ENCODE results near the gene FOXK2. TPM values are rescaled to one million over a fixed set of nuclear protein-coding genes. Genes with fewer than 3 reads are reported as not detected.

FOXK2 gene
- total and polyA plus RNA-seq, 2 of the 8 experiments (the other 6 are each of a cell fraction or from before 2014, with no cell fraction given) = 34.7 to 64.9 TPM

DNA sequence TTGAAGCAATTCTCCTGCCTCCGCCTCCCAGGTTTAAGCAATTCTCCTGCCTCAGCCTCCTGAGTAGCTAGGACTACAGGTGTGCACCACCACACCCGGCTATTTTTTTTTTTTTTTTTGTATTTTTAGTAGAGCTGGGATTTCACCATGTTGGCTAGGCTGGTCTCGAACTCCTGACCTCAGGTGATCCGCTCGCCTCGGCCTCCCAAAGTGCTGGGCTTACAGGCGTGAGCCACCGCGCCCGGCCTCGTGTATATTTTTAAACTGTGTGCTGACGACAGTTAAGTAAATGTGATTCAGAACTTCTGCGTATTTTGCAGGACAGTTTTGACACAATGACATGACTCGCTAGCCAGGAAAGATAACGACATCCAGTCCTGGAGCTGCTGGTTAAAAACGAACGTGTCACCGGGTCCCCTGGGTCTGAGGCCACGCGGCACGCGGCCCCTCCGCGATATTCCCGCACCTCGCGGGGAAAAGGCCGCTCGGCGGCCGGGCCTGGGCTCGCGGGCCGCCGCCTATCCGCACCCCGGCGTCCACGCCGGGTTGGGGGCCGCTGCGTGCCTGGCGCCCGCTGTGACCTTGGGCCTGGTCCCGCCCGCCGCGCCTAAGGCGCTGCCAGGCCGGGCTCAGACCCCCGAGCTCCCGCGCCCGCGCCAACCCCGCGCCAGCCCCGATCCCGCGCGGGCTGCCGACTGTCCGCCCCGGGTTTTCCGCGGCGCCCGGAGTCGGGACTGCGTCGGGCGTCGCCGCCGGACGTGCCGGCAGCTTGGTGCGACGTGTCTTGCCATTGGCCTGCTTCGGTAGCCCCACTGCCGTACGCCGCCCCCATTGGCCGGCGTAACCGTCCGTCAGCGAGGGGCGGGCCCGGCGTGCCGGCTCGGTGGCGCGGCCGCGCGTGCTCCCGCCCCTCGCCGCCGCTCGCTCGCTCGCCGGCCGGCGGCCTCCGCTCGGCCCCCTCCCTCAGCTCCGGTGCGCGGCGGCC, at the start of gene FOXK2 (continued):
- TF ChIP-seq, protein P1, sequence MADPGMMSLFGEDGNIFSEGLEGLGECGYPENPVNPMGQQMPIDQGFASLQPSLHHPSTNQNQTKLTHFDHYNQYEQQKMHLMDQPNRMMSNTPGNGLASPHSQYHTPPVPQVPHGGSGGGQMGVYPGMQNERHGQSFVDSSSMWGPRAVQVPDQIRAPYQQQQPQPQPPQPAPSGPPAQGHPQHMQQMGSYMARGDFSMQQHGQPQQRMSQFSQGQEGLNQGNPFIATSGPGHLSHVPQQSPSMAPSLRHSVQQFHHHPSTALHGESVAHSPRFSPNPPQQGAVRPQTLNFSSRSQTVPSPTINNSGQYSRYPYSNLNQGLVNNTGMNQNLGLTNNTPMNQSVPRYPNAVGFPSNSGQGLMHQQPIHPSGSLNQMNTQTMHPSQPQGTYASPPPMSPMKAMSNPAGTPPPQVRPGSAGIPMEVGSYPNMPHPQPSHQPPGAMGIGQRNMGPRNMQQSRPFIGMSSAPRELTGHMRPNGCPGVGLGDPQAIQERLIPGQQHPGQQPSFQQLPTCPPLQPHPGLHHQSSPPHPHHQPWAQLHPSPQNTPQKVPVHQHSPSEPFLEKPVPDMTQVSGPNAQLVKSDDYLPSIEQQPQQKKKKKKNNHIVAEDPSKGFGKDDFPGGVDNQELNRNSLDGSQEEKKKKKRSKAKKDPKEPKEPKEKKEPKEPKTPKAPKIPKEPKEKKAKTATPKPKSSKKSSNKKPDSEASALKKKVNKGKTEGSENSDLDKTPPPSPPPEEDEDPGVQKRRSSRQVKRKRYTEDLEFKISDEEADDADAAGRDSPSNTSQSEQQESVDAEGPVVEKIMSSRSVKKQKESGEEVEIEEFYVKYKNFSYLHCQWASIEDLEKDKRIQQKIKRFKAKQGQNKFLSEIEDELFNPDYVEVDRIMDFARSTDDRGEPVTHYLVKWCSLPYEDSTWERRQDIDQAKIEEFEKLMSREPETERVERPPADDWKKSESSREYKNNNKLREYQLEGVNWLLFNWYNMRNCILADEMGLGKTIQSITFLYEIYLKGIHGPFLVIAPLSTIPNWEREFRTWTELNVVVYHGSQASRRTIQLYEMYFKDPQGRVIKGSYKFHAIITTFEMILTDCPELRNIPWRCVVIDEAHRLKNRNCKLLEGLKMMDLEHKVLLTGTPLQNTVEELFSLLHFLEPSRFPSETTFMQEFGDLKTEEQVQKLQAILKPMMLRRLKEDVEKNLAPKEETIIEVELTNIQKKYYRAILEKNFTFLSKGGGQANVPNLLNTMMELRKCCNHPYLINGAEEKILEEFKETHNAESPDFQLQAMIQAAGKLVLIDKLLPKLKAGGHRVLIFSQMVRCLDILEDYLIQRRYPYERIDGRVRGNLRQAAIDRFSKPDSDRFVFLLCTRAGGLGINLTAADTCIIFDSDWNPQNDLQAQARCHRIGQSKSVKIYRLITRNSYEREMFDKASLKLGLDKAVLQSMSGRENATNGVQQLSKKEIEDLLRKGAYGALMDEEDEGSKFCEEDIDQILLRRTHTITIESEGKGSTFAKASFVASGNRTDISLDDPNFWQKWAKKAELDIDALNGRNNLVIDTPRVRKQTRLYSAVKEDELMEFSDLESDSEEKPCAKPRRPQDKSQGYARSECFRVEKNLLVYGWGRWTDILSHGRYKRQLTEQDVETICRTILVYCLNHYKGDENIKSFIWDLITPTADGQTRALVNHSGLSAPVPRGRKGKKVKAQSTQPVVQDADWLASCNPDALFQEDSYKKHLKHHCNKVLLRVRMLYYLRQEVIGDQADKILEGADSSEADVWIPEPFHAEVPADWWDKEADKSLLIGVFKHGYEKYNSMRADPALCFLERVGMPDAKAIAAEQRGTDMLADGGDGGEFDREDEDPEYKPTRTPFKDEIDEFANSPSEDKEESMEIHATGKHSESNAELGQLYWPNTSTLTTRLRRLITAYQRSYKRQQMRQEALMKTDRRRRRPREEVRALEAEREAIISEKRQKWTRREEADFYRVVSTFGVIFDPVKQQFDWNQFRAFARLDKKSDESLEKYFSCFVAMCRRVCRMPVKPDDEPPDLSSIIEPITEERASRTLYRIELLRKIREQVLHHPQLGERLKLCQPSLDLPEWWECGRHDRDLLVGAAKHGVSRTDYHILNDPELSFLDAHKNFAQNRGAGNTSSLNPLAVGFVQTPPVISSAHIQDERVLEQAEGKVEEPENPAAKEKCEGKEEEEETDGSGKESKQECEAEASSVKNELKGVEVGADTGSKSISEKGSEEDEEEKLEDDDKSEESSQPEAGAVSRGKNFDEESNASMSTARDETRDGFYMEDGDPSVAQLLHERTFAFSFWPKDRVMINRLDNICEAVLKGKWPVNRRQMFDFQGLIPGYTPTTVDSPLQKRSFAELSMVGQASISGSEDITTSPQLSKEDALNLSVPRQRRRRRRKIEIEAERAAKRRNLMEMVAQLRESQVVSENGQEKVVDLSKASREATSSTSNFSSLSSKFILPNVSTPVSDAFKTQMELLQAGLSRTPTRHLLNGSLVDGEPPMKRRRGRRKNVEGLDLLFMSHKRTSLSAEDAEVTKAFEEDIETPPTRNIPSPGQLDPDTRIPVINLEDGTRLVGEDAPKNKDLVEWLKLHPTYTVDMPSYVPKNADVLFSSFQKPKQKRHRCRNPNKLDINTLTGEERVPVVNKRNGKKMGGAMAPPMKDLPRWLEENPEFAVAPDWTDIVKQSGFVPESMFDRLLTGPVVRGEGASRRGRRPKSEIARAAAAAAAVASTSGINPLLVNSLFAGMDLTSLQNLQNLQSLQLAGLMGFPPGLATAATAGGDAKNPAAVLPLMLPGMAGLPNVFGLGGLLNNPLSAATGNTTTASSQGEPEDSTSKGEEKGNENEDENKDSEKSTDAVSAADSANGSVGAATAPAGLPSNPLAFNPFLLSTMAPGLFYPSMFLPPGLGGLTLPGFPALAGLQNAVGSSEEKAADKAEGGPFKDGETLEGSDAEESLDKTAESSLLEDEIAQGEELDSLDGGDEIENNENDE (IDR thresholded peaks at IDR 0.05; ENCODE audit: insufficient replicate concordance, low read length) = no peak
- TF ChIP-seq SP2 (IDR thresholded peaks at IDR 0.05; ENCODE audit: low read length) (peak; percentile 62), GABPA (IDR thresholded peaks at IDR 0.05; ENCODE audit: borderline replicate concordance, insufficient read depth, low read length) (peak; percentile 44; the same call in 1 of the 2 replicates), JUND (IDR thresholded peaks at IDR 0.05; ENCODE audit: low read length) (no peak), TEAD4 (IDR thresholded peaks at IDR 0.05; ENCODE audit: low read depth, low read length) (no peak), POLR2A (IDR thresholded peaks at IDR 0.05; ENCODE audit: control extremely low read depth in 1 of 2, low read depth in 2 of 2, low read length in 2 of 2) (peak in 1 of 2 experiments; percentile 33; a peak in 1 of 3 replicates), CBX5 (IDR thresholded peaks at IDR 0.05; ENCODE audit: low read depth, low read length) (no peak), FOSL1 (IDR thresholded peaks at IDR 0.05; ENCODE audit: insufficient read depth, low read depth, low read length) (no peak)
- TF ChIP-seq, protein P2, sequence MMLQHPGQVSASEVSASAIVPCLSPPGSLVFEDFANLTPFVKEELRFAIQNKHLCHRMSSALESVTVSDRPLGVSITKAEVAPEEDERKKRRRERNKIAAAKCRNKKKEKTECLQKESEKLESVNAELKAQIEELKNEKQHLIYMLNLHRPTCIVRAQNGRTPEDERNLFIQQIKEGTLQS (IDR thresholded peaks at IDR 0.05; ENCODE audit: insufficient read depth, low read depth, low read length) = no peak
